SW 1271 (cell line): ENCODE measurements around the gene EPN2.
A peak's percentile ranks its signal among the peaks of the same experiment; 100 is the strongest.

Experiments used
- DNase-seq, 2 experiments: peaks; one replicate each; lab custom pipeline; 2025; lab: John Stamatoyannopoulos, UW

The EPN2 gene

GRCh38 chr17:19294443-19294842 is 57.3 kb downstream of the EPN2 start:
- no peak for DNase-seq

- no peak for DNase-seq
Measured at GRCh38 chr17:19295473-19296135, 58.4 kb downstream of the EPN2 start.

GRCh38 chr17:19296786-19297778 is 59.9 kb downstream of the EPN2 start:
- no peak for DNase-seq

- no peak for DNase-seq
Measured at GRCh38 chr17:19298569-19299213, 61.5 kb downstream of the EPN2 start.

GRCh38 chr17:19299214-19299747 is 62.1 kb downstream of the EPN2 start:
- no peak for DNase-seq

- no peak for DNase-seq
Measured at GRCh38 chr17:19299866-19300265, 62.7 kb downstream of the EPN2 start.

GRCh38 chr17:19301274-19301951 is 64.2 kb downstream of the EPN2 start:
- DNase-seq: no peak

GRCh38 chr17:19301973-19302372 is 64.8 kb downstream of the EPN2 start:
- DNase-seq: no peak

- DNase-seq: no peak
Measured at GRCh38 chr17:19302791-19303331, 65.7 kb downstream of the EPN2 start.

- no peak for DNase-seq
Measured at GRCh38 chr17:19303367-19303776, 66.2 kb downstream of the EPN2 start.

GRCh38 chr17:19304209-19304608 is 67.0 kb downstream of the EPN2 start:
- peak in 1 of 2 experiments; percentile 35 for DNase-seq

- DNase-seq: no peak
Measured at GRCh38 chr17:19304751-19305150, 67.6 kb downstream of the EPN2 start.

- DNase-seq: no peak
Measured at GRCh38 chr17:19305256-19305655, 68.1 kb downstream of the EPN2 start.

GRCh38 chr17:19305761-19306159 is 68.6 kb downstream of the EPN2 start:
- no peak for DNase-seq

GRCh38 chr17:19306160-19307111 is 69.3 kb downstream of the EPN2 start:
- DNase-seq: no peak

- DNase-seq: no peak
Measured at GRCh38 chr17:19307521-19307920, 70.4 kb downstream of the EPN2 start.

GRCh38 chr17:19308398-19308797 is 71.2 kb downstream of the EPN2 start:
- no peak for DNase-seq

- DNase-seq: no peak
Measured at GRCh38 chr17:19309701-19310100, 72.5 kb downstream of the EPN2 start.

GRCh38 chr17:19310151-19310550 is 73.0 kb downstream of the EPN2 start:
- no peak for DNase-seq

GRCh38 chr17:19311016-19311415 is 73.8 kb downstream of the EPN2 start:
- DNase-seq: no peak
